Liver (tissue), 9 donors: ENCODE data around the gene OSTF1. TPM values are rescaled to one million over a fixed set of nuclear protein-coding genes. Genes with fewer than 3 reads are reported as not detected.

Source experiments
- DNase-seq: peaks from one replicate; pipeline ENCODE4 v3.0.0-alpha.2; 2017; ENCODE audit warnings: low spot score
- H3K27ac ChIP-seq, 2 donors: one replicate each; pipeline ENCODE4 v1.7.0; 2013; ENCODE audit warnings: inconsistent platforms in 2 of 2, low read length in 2 of 2, control low read depth in 1 of 2, low read depth in 1 of 2, mild to moderate bottlenecking in 1 of 2
- H3K27me3 ChIP-seq, 4 donors: one replicate each; pipeline versions ENCODE4 v1.6.1 to v1.7.0; 2013; ENCODE audit warnings: low read length in 3 of 4, inconsistent platforms in 1 of 4, mild to moderate bottlenecking in 1 of 4, moderate library complexity in 1 of 4; ENCODE audit not compliant: control insufficient read depth in 4 of 4, insufficient read depth in 4 of 4
- H3K36me3 ChIP-seq, 4 donors: one replicate each; pipeline versions ENCODE4 v1.6.1 to v1.7.0; 2013; ENCODE audit warnings: low read length in 3 of 4, mild to moderate bottlenecking in 3 of 4, low read depth in 1 of 4, moderate library complexity in 1 of 4; ENCODE audit not compliant: control insufficient read depth in 4 of 4, insufficient read depth in 3 of 4
- H3K4me1 ChIP-seq, 4 donors: one replicate each; pipeline versions ENCODE4 v1.6.1 to v1.7.0; 2013; ENCODE audit warnings: low read length in 3 of 4, mild to moderate bottlenecking in 3 of 4, moderate library complexity in 1 of 4; ENCODE audit not compliant: control insufficient read depth in 4 of 4, insufficient read depth in 4 of 4
- H3K4me3 ChIP-seq, 3 donors: one replicate each; pipeline versions ENCODE4 v1.6.1 to v1.7.0; 2013; ENCODE audit warnings: low read length in 3 of 3, control low read depth in 1 of 3, low read depth in 1 of 3, mild to moderate bottlenecking in 1 of 3
- H3K9ac ChIP-seq, 2 donors: one replicate each; pipeline ENCODE4 v1.7.0; 2013; ENCODE audit warnings: low read length in 2 of 2, mild to moderate bottlenecking in 2 of 2, moderate library complexity in 2 of 2, control low read depth in 1 of 2, low read depth in 1 of 2
- H3K9me3 ChIP-seq, 4 donors: one replicate each; pipeline versions ENCODE4 v1.6.1 to v1.7.0; 2013; ENCODE audit warnings: low read length in 3 of 4; ENCODE audit not compliant: control insufficient read depth in 4 of 4
- CTCF ChIP-seq: fragments of 150-350 bp; IDR thresholded peaks from 2 replicates; pipeline ENCODE4 v1.5.1; 2017; ENCODE audit warnings: improper control_type of control experiment, low read depth, low read length; ENCODE audit not compliant: missing input control
- EGR1 ChIP-seq, 2 donors: IDR thresholded peaks; 2 replicates each; pipeline ENCODE4 v1.6.1; 2016 to 2018; ENCODE audit warnings: antibody characterized with exemption in 2 of 2, low read depth in 2 of 2
- FOXA1 ChIP-seq: IDR thresholded peaks from 2 replicates; pipeline ENCODE4 v1.6.1; 2016; ENCODE audit warnings: antibody characterized with exemption
- GABPA ChIP-seq, 2 donors: IDR thresholded peaks in 1 of 2; conservative IDR thresholded peaks in 1 of 2; 2 replicates each; pipeline ENCODE4 v1.6.1; 2016; ENCODE audit warnings: antibody characterized with exemption in 2 of 2, mild to moderate bottlenecking in 1 of 2, moderate library complexity in 1 of 2
- MAX ChIP-seq: IDR thresholded peaks from 2 replicates; pipeline ENCODE4 v1.6.1; 2016; ENCODE audit warnings: antibody characterized with exemption
- NR2F2 ChIP-seq: IDR thresholded peaks from 2 replicates; pipeline ENCODE4 v1.6.1; 2016; ENCODE audit warnings: antibody characterized with exemption
- RAD21 ChIP-seq, 2 donors: IDR thresholded peaks; 2 replicates each; pipeline ENCODE4 v1.6.1; 2016; ENCODE audit warnings: antibody characterized with exemption in 2 of 2, mild to moderate bottlenecking in 2 of 2
- REST ChIP-seq: IDR thresholded peaks from 2 replicates; pipeline ENCODE4 v1.6.1; 2016; ENCODE audit warnings: antibody characterized with exemption, mild to moderate bottlenecking
- RXRA ChIP-seq, 2 donors: IDR thresholded peaks; 2 replicates each; pipeline ENCODE4 v1.6.1; 2017 to 2018; ENCODE audit warnings: antibody characterized with exemption in 2 of 2, mild to moderate bottlenecking in 1 of 2
- TAF1 ChIP-seq: conservative IDR thresholded peaks from 2 replicates; pipeline ENCODE4 v1.6.1; 2016; ENCODE audit warnings: antibody characterized with exemption, mild to moderate bottlenecking
- ZBTB33 ChIP-seq: IDR thresholded peaks from 2 replicates; pipeline ENCODE4 v1.6.1; 2016; ENCODE audit warnings: antibody characterized with exemption
- WGBS: extraction: QIAGEN DNeasy Blood & Tissue Kit; methylation state at CpG from one replicate; pipeline ENCODE4 v1.1.7; 2013; 5-methylcytosine and 5-hydroxymethylcytosine counted together
- polyA plus RNA-seq, 2 donors: library from polyadenylated mRNA; stranded (reverse) in 1 of 2; unstranded in 1 of 2; fragments of 200-250 nt in 1 of 2; fragments of >200 nt in 1 of 2; fragmentation: Nextera tagmentation in 1 of 2; extraction: Ambion mirVana in 1 of 2; gene quantifications; one replicate each; pipeline versions ENCODE4 v1.2.1 to v1.2.3, GENCODE V29; 2013 to 2015
- total RNA-seq, 2 donors: library from RNA; depleted of rRNA; stranded (reverse); fragments of >200 nt; gene quantifications; one replicate each; pipeline ENCODE4 v1.2.3, GENCODE V29; 2014
- donor health status: healthy.
- donor health status: healthy.
- donor health status: healthy.
- donor health status: healthy.
- donor health status: healthy.

Gene OSTF1
- total and polyA plus RNA-seq, 4 donors: 19.8 to 29.7 (median 26.9) TPM

GRCh38 chr9:75164573-75164972, 76.3 kb downstream of the OSTF1 start:
- DNase-seq: no peak
- TF ChIP-seq NR2F2 (no peak), ZBTB33 (no peak), RAD21 (IDR thresholded peaks at IDR 0.05) (no peak)

GRCh38 chr9:75167281-75167680, 79.0 kb downstream of the OSTF1 start:
- no peak overlapping the region for H3K27ac ChIP-seq
- H3K27me3 ChIP-seq: no peaks in the 10 kb centered on the region
- DNase-seq: no peak
- no peak overlapping the region for H3K9ac ChIP-seq
- no peaks in the 10 kb centered on the region for H3K9me3 ChIP-seq
- H3K4me3 ChIP-seq: no peak overlapping the region
- 89% methylated on average over 1 of the region's 1 CpG for WGBS
- H3K36me3 ChIP-seq: peaks cover 0 to 10% (median 5%) of the 10 kb centered on the region in 4 donors
- TF ChIP-seq FOXA1: no peak
- H3K4me1 ChIP-seq: peaks cover 0 to 8% (median 5%) of the 10 kb centered on the region in 4 donors

More at GRCh38 chr9:75164573-75164972, 76.3 kb downstream of the OSTF1 start:
- H3K9ac ChIP-seq: no peak overlapping the region
- H3K4me3 ChIP-seq: no peak overlapping the region
- H3K4me1 ChIP-seq: peaks cover 0 to 8% (median 5%) of the 10 kb centered on the region in 4 donors
- no peak overlapping the region for H3K27ac ChIP-seq
- H3K27me3 ChIP-seq: no peaks in the 10 kb centered on the region
- H3K9me3 ChIP-seq: no peaks in the 10 kb centered on the region
- H3K36me3 ChIP-seq: peaks cover 0 to 10% (median 3%) of the 10 kb centered on the region in 4 donors

GRCh38 chr9:75168270-75169178, 80.2 kb downstream of the OSTF1 start:
- peaks cover 0 to 5% (median 5%) of the 10 kb centered on the region in 4 donors for H3K4me1 ChIP-seq
- H3K4me3 ChIP-seq: no peak overlapping the region
- no peak overlapping the region for H3K27ac ChIP-seq
- no peak for TF ChIP-seq RXRA (IDR thresholded peaks at IDR 0.05)
- no peak for TF ChIP-seq ZBTB33
- no peak for TF ChIP-seq MAX
- TF ChIP-seq GABPA (IDR thresholded peaks at IDR 0.05 in 1 of 2, conservative IDR thresholded peaks at IDR 0.05 in 1 of 2): no peak
- no peak for TF ChIP-seq TAF1
- no peak for TF ChIP-seq CTCF
- no peak for TF ChIP-seq FOXA1
- TF ChIP-seq REST: no peak
- no peak for TF ChIP-seq EGR1 (IDR thresholded peaks at IDR 0.05; ENCODE audit: low read depth in 2 of 2)
- TF ChIP-seq NR2F2: no peak
- DNase-seq: no peak
- H3K36me3 ChIP-seq: peaks cover 0 to 10% (median 5%) of the 10 kb centered on the region in 4 donors
- no peak overlapping the region for H3K9ac ChIP-seq
- 62% methylated on average over 2 of the region's 2 CpGs for WGBS
- no peaks in the 10 kb centered on the region for H3K9me3 ChIP-seq
- no peaks in the 10 kb centered on the region for H3K27me3 ChIP-seq
